Glutamatergic neuron (in vitro differentiated cells): ENCODE measurements around the gene RASAL2. TPM values are rescaled to one million over a fixed set of nuclear protein-coding genes. Genes with fewer than 3 reads are reported as not detected.

Source experiments
- DNase-seq: peaks from one replicate; pipeline ENCODE4 v3.0.0; 2022
- H3K27ac Mint-ChIP-seq: one replicate; pipeline ENCODE4 v1.8.0; 2020; ENCODE audit warnings: mild to moderate bottlenecking, mixed read lengths, inconsistent platforms; ENCODE audit not compliant: unreplicated experiment
- H3K27me3 Mint-ChIP-seq: one replicate; pipeline ENCODE4 v1.8.0; 2020; ENCODE audit warnings: mild to moderate bottlenecking, moderate library complexity, mixed read lengths, inconsistent platforms; ENCODE audit not compliant: unreplicated experiment
- H3K36me3 Mint-ChIP-seq: one replicate; pipeline ENCODE4 v1.8.0; 2020; ENCODE audit warnings: mild to moderate bottlenecking, mixed read lengths, inconsistent platforms; ENCODE audit not compliant: unreplicated experiment
- H3K4me1 Mint-ChIP-seq: one replicate; pipeline ENCODE4 v1.8.0; 2020; ENCODE audit warnings: mild to moderate bottlenecking, low read depth, mixed read lengths, inconsistent platforms; ENCODE audit not compliant: unreplicated experiment
- H3K4me3 Mint-ChIP-seq: one replicate; pipeline ENCODE4 v1.8.0; 2020; ENCODE audit warnings: mild to moderate bottlenecking, mixed read lengths, inconsistent platforms; ENCODE audit not compliant: unreplicated experiment
- H3K9me3 Mint-ChIP-seq: one replicate; pipeline ENCODE4 v1.8.0; 2020; ENCODE audit warnings: mild to moderate bottlenecking, moderate library complexity, mixed read lengths, inconsistent platforms; ENCODE audit not compliant: unreplicated experiment
- total RNA-seq: library from RNA; stranded (reverse); fragmentation: NEBNext Ultra II Directional; extraction: Animal tissue kit (Norgen Biotek cat#: 25700); gene quantifications from one replicate; pipeline ENCODE4 v1.2.1, GENCODE V29; 2021; ENCODE audit not compliant: unreplicated experiment
- TF ChIP-seq, protein P1 (sequence below): fragments of 200-600 bp; sonication (generic); IDR thresholded peaks from one replicate; pipeline ENCODE4 v1.5.0; 2021; ENCODE audit not compliant: partially characterized antibody, unreplicated experiment

RASAL2 gene
- total RNA-seq, 1 donor from 2014 or later, result 12.4 TPM

- peak; percentile 27 for DNase-seq
- peak overlapping the region; percentile 95 for H3K4me3 Mint-ChIP-seq
- peaks cover 9% of the 10 kb centered on the region for H3K9me3 Mint-ChIP-seq
- TF ChIP-seq, protein P1, sequence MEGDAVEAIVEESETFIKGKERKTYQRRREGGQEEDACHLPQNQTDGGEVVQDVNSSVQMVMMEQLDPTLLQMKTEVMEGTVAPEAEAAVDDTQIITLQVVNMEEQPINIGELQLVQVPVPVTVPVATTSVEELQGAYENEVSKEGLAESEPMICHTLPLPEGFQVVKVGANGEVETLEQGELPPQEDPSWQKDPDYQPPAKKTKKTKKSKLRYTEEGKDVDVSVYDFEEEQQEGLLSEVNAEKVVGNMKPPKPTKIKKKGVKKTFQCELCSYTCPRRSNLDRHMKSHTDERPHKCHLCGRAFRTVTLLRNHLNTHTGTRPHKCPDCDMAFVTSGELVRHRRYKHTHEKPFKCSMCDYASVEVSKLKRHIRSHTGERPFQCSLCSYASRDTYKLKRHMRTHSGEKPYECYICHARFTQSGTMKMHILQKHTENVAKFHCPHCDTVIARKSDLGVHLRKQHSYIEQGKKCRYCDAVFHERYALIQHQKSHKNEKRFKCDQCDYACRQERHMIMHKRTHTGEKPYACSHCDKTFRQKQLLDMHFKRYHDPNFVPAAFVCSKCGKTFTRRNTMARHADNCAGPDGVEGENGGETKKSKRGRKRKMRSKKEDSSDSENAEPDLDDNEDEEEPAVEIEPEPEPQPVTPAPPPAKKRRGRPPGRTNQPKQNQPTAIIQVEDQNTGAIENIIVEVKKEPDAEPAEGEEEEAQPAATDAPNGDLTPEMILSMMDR, result no peak
- H3K27ac Mint-ChIP-seq, result peak overlapping the region; percentile 81
- peaks cover 7% of the 10 kb centered on the region for H3K27me3 Mint-ChIP-seq
- no peaks in the 10 kb centered on the region for H3K36me3 Mint-ChIP-seq
- peaks cover 11% of the 10 kb centered on the region for H3K4me1 Mint-ChIP-seq
Observed at GRCh38 chr1:178092878-178093493, 918 bp upstream of the RASAL2 start.

DNA sequence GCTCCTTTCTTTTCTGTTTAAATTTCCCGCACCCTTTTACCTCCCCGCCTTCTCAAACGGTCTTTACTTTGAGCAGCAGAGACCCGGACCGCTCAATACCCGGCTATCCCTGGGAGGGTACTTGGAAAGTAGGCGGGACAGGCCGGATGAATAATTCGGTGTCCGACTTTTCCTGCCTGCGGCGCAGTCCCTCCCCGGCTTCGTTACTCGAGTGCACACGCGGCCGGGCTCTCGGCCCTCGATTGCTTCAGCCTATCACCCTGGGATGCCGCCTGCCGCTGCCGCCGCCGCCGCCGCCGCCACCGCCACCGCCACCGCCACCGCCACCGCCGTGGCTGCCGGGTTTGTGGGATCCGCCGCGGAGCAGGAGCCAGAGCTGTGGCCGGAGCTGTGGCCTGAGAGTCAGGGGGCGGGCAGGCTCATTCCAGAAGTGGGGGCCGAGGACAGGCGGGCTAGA, 382 bp upstream of the RASAL2 start:
- Mint-ChIP-seq H3K36me3 (no peaks in the 10 kb centered on the region), H3K27ac (peak overlapping the region; percentile 81), H3K27me3 (peaks cover 7% of the 10 kb centered on the region), H3K4me3 (peak overlapping the region; percentile 95), H3K4me1 (peaks cover 11% of the 10 kb centered on the region), H3K9me3 (peaks cover 9% of the 10 kb centered on the region)
- peak; percentile 96 for DNase-seq
- TF ChIP-seq, protein P1, result no peak

- Mint-ChIP-seq H3K9me3 (peaks cover 9% of the 10 kb centered on the region), H3K4me3 (peak overlapping the region; percentile 84), H3K27ac (peak overlapping the region; percentile 40), H3K36me3 (no peaks in the 10 kb centered on the region), H3K27me3 (peaks cover 5% of the 10 kb centered on the region), H3K4me1 (peaks cover 11% of the 10 kb centered on the region)
- TF ChIP-seq, protein P1, result no peak
- no peak for DNase-seq
Observed at GRCh38 chr1:178094739-178095645, 1.1 kb downstream of the RASAL2 start.

DNA sequence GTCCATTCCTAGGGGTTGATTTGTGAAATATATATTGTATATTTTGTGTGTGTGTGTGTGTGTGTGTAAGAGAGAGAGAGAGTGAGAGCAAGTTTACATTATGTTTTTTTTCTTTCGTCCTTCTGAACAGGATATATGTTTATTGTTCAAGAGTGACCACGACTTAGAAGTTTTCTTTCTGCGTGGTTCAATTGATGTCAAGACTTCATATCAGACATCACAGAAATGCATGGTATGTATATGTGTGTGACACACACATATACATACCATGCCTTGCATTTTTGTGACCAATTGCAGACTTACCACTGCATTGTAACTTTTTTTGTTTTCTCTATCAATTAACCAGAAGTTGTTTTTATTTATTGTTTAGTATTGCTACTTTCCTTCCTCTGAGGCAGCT, 2.5 kb downstream of the RASAL2 start:
- Mint-ChIP-seq H3K27ac (no peak overlapping the region), H3K9me3 (peaks cover 9% of the 10 kb centered on the region), H3K4me1 (peaks cover 11% of the 10 kb centered on the region), H3K27me3 (peaks cover 5% of the 10 kb centered on the region), H3K4me3 (no peak overlapping the region), H3K36me3 (no peaks in the 10 kb centered on the region)
- DNase-seq, result no peak
- TF ChIP-seq, protein P1, result no peak
